ENCODE measurements around the gene FAM120A.

Gene FAM120A

DNA sequence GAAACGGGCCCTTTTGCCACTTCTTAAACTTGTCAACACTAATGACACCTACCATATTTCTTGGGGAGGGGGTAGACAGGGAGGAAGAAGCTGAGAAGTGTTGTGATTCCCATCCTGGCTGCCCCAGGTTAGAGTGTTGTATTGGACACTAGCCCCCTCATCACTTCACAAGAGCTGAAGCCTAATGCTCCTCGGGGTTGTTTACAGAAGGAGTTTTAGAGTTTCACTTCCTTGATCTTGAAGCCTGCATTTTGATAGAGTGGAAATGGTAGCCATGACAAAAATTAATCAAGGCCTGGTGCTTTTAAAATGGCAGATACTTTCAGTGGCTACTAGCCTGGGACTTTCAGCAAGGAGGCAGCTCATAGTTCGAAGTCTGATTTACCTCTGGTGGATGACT, 12.9 kb downstream of the FAM120A start:
- TF ChIP-seq TAF1 (IDR thresholded peaks at IDR 0.05; ENCODE audit: borderline replicate concordance, insufficient read depth, low read length), result no peak

DNA sequence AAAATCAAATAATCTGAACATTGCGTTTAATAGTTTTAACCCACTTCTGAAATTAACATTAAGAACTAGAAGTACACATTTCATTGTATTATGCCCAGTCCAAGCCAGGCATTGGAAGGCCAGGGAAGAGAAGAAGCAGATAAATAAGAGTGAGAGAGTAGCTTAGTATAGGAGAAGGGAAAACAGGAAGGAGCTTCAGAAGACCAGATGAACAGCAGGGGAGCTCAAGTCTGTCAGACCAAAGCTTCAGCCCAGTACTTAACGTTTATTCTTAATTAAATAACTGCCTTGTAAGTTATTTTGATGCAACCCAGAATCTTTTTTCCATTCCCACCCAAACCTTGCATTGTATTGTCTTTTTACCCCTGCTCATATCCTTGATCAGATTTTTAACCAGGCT, 13.4 kb downstream of the FAM120A start:
- TF ChIP-seq POLR2AphosphoS5 (IDR thresholded peaks at IDR 0.05; ENCODE audit: low read depth, low read length) (no peak), FOXP2 (optimal IDR thresholded peaks at IDR 0.05; ENCODE audit: borderline replicate concordance, extremely low read depth, extremely low read length, insufficient read depth) (no peak), SIN3A (IDR thresholded peaks at IDR 0.05; ENCODE audit: borderline replicate concordance, insufficient read depth, low read length) (no peak), TAF1 (IDR thresholded peaks at IDR 0.05; ENCODE audit: borderline replicate concordance, insufficient read depth, low read length) (no peak)
- TF ChIP-seq, protein P1, sequence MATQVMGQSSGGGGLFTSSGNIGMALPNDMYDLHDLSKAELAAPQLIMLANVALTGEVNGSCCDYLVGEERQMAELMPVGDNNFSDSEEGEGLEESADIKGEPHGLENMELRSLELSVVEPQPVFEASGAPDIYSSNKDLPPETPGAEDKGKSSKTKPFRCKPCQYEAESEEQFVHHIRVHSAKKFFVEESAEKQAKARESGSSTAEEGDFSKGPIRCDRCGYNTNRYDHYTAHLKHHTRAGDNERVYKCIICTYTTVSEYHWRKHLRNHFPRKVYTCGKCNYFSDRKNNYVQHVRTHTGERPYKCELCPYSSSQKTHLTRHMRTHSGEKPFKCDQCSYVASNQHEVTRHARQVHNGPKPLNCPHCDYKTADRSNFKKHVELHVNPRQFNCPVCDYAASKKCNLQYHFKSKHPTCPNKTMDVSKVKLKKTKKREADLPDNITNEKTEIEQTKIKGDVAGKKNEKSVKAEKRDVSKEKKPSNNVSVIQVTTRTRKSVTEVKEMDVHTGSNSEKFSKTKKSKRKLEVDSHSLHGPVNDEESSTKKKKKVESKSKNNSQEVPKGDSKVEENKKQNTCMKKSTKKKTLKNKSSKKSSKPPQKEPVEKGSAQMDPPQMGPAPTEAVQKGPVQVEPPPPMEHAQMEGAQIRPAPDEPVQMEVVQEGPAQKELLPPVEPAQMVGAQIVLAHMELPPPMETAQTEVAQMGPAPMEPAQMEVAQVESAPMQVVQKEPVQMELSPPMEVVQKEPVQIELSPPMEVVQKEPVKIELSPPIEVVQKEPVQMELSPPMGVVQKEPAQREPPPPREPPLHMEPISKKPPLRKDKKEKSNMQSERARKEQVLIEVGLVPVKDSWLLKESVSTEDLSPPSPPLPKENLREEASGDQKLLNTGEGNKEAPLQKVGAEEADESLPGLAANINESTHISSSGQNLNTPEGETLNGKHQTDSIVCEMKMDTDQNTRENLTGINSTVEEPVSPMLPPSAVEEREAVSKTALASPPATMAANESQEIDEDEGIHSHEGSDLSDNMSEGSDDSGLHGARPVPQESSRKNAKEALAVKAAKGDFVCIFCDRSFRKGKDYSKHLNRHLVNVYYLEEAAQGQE (IDR thresholded peaks at IDR 0.05; ENCODE audit: insufficient read depth in 1 of 2, low read depth in 2 of 2, low read length in 2 of 2), result no peak

DNA sequence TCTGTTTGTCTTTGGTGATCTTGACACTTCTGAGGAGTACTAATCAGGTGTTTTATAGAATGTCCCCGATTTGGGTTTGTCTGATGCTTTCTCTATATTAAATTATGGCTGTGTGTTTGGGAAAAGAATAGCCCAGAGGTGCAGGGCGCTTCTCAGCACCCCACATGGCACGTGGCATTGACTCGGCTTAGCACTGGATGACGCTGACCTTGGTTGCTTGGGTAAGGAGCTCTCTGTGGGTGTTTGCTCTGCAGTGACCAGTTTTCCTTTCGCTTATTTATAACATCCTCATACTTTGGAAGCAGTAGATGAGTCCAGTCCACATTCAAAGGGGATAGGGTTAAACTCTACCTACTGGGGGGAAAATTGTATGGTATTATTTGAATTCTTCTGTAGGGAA, 14.4 kb downstream of the FAM120A start:
- TF ChIP-seq TAF1 (IDR thresholded peaks at IDR 0.05; ENCODE audit: borderline replicate concordance, insufficient read depth, low read length), result no peak
- no peak for TF ChIP-seq FOXP2 (optimal IDR thresholded peaks at IDR 0.05; ENCODE audit: borderline replicate concordance, extremely low read depth, extremely low read length, insufficient read depth)
- TF ChIP-seq, protein P1 (IDR thresholded peaks at IDR 0.05; ENCODE audit: insufficient read depth in 1 of 2, low read depth in 2 of 2, low read length in 2 of 2), result no peak
- no peak for TF ChIP-seq POLR2AphosphoS5 (IDR thresholded peaks at IDR 0.05; ENCODE audit: low read depth, low read length)
- no peak for TF ChIP-seq SIN3A (IDR thresholded peaks at IDR 0.05; ENCODE audit: borderline replicate concordance, insufficient read depth, low read length)

DNA sequence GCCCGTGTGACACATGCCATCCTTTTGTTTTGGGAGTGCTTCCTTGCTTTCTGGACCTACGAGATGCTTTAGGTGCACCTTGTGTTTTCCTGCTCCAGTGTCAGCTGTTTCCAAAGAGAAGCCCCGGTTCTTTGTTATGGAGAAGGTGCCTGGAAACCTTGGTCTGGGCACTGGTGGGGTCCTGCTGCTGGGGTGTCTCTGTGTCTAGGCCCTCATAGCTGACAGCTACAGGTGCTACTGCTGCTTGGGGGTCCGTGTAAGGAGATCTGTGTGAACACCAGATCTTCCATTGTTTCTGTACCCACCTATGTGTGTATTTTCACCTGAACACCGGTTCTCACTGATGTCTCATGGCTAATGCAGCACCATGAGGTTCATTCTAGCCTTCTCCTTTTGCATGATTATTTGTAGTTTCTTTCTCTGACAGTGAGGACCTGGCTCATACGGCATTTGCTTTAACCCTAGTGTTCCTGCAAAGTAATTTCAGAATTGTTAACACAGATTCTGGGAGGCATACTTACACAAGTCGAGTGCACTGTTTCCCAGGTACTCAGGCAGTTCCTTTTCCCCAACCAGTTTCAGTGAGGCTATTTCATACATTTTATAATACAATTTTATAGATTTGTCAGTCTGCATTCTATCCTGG, 15.1 kb downstream of the FAM120A start:
- TF ChIP-seq POLR2AphosphoS5 (IDR thresholded peaks at IDR 0.05; ENCODE audit: low read depth, low read length), result no peak
- TF ChIP-seq SIN3A (IDR thresholded peaks at IDR 0.05; ENCODE audit: borderline replicate concordance, insufficient read depth, low read length), result no peak
- TF ChIP-seq, protein P1 (IDR thresholded peaks at IDR 0.05; ENCODE audit: insufficient read depth in 1 of 2, low read depth in 2 of 2, low read length in 2 of 2), result no peak
- no peak for TF ChIP-seq TAF1 (IDR thresholded peaks at IDR 0.05; ENCODE audit: borderline replicate concordance, insufficient read depth, low read length)
- TF ChIP-seq FOXP2 (optimal IDR thresholded peaks at IDR 0.05; ENCODE audit: borderline replicate concordance, extremely low read depth, extremely low read length, insufficient read depth), result no peak

DNA sequence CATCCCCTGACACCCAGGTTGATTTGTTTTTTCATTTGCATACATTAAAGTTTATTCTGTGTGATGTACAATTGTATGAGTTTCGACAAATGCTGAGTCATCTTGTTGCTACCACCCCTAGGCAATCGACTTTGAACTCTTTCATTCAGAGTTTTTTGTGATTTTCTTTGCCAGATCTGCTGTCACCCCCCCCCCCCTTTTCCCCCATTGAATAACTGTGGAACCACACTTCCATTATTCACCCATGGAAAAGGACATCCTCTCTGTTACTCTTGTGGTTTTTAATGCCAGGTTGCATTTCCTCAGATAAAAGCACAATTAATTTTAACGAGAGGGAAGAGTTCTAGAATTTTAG, 15.6 kb downstream of the FAM120A start:
- TF ChIP-seq FOXP2 (optimal IDR thresholded peaks at IDR 0.05; ENCODE audit: borderline replicate concordance, extremely low read depth, extremely low read length, insufficient read depth) (no peak), POLR2AphosphoS5 (IDR thresholded peaks at IDR 0.05; ENCODE audit: low read depth, low read length) (no peak), SIN3A (IDR thresholded peaks at IDR 0.05; ENCODE audit: borderline replicate concordance, insufficient read depth, low read length) (no peak), TAF1 (IDR thresholded peaks at IDR 0.05; ENCODE audit: borderline replicate concordance, insufficient read depth, low read length) (no peak)
- TF ChIP-seq, protein P1 (IDR thresholded peaks at IDR 0.05; ENCODE audit: insufficient read depth in 1 of 2, low read depth in 2 of 2, low read length in 2 of 2), result no peak

All from PFSK-1 (cell line).